Measurements from ENCODE around the gene ROS1.
"Not testable (repeated sequence)": the region's sequence is repeated elsewhere in the genome, so short reads cannot be mapped to it uniquely, and the experiment has no call there.

ROS1 gene

GRCh38 chr6:117425431-117426153, at the start of gene ROS1:
Gene ROS1, minus strand, starts transcription at chr6:117425942. Its CDS starts 286 bp downstream, at chr6:117425656.
- peak in 1 of 3 experiments; percentile 50 for DNase-seq

GRCh38 chr6:117473401-117473800, 47.7 kb upstream of the ROS1 start:
- no peak for DNase-seq

DNA sequence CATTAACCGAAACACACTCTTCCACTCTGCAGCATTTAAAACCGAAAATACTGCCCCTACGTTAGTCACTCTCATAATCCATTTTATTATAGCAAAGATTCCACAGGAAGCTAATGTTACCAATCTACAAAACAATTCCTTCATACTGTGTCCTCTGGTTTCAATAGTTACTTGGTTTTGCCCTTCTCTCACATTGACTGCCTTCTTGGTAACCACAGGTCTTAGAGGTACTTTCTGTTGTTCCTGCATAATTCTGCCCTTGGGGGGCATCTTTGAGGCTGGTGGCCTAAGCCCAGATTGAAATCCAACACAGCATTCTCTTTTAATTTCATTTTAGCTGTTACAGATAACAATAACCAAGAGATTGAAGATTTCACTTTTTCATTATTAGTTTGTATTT, 46.9 kb upstream of the ROS1 start:
- no peak for DNase-seq

DNA sequence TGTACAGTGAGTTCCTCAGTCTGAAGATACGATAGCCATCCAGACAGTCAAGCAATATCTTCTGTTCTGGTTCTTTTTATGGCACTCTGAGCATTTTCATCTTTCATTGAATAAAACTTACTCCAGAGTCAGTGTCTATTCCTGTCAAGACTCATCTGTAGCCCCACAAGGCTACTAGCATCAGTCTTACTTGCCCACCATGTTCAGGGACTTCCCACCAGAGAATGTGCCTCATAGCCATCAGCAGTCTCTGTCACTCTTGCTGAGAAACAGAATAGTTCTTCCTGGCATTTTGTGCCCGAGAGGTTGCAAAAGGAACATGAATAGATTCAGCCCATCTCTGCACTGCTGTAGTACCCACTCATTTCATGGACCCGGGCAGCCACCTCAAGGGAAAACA, 44.0 kb upstream of the ROS1 start:
- DNase-seq, result no peak

GRCh38 chr6:117469356-117469755, 43.6 kb upstream of the ROS1 start:
- peak in 1 of 3 experiments; percentile 25 for DNase-seq

- DNase-seq, result not testable (repeated sequence)
Observed at GRCh38 chr6:117468527-117468926, 42.8 kb upstream of the ROS1 start.

GRCh38 chr6:117467876-117468275, 42.1 kb upstream of the ROS1 start:
- no peak for DNase-seq

DNA sequence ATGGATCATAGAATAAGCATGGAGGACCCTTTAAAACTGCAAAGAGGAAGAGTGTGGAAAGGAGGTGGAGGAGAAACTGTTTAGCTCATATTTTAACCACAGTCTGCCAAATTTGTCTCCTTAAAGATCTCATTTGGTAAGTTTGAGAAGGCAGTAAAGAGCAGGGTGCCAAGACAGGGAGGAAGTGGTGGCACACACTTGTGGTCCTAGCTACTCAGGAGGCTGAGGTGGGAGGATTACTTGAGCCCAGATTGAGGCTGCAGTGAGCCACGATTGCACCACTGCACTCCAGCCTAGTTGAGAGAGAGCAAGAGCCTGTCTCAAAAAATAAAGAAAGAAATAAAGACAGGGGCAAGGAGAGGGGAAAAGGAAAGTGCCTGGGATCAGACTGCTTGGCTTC, 39.9 kb upstream of the ROS1 start:
- DNase-seq, result no peak

GRCh38 chr6:117464700-117465099, 39.0 kb upstream of the ROS1 start:
- no peak for DNase-seq

DNA sequence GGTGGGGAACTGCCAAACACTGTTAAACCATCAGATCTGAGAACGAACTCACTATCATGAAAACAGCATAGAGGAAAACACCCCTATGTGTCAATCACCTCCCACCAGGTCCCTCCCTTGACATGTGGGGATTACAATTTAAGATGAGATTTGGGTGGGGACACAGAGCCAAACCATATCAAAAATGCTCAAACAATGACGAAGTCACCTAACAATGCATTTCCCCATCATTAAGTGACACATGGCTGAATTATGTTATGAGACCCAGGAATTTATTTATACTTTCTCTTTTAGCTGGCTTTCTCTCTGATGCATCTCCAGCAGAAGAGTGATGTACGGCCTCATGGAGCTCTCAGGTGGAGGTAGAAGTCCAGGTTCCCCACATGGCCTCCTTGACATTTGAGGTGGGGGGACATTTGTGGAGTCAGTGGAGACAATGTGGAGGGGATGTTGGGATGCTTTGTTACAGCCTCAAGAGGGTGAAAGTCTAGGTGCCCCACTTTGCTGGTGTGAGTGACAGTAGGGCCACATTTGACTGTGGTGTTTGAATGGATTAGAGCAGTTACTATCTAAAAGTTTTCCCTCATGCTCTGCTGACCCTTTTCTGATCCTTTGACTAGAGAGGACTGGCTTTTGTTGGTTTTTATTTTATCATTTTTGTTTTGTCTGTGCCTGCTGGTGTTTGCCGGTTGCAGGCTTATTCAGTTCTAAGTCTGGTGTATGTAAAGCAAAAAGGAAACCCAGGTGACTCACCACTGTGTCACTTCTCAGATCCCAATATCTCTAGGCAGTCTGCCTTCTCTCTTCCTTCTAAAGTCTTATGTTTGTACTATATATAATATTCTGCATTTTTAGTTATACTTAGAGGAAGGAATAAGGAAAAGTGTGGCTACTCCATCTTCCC, 38.3 kb upstream of the ROS1 start:
- no peak for DNase-seq

- peak; percentile 34 to 90 (median 88) for DNase-seq
Observed at GRCh38 chr6:117459204-117459944, 33.6 kb upstream of the ROS1 start.

DNA sequence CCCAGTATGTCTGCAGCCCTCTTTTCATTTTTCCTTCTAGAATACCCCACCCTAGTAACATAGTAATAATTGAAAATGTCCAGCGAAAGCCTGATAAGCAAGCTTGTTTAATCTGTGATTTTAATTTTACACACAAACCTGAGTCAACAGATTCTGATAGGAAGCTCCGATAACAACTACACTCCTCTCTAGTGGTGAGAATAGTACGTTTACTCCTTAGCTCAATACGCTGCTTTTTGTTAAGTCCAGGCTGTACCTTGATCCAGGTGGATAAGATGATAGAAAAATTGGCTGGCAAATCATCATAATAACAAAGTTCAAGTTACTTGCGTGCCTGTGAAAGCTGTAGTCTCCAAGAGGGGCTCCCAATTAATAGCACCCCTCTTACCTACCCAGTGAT, 31.3 kb upstream of the ROS1 start:
- no peak for DNase-seq

GRCh38 chr6:117456250-117456649, 30.5 kb upstream of the ROS1 start:
- no peak for DNase-seq

DNA sequence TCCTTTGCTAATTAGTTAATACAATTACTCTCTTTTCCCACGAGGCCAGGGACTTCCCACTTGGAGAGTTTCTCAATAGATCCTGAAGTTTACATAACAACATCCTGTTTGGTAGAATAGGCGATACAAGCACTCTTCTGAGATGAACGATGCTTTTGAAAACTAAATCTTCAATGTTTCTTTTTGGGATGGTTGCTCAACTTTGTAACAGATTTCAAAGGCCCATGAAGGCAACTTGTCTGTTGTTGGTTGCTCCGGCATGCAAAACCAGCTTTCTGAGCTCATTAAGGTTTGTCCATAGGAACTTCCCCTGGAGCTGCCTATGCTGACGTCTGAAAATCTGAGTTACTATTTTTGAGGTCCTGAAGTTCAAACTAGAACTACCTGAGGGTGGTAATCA, 25.9 kb upstream of the ROS1 start:
- peak in 1 of 3 experiments; percentile 33 for DNase-seq

- peak; percentile 31 to 83 (median 53) for DNase-seq
Observed at GRCh38 chr6:117449549-117450439, 24.1 kb upstream of the ROS1 start.

- DNase-seq, result no peak
Observed at GRCh38 chr6:117448732-117449485, 23.2 kb upstream of the ROS1 start.

- DNase-seq, result no peak
Observed at GRCh38 chr6:117448011-117448410, 22.3 kb upstream of the ROS1 start.

DNA sequence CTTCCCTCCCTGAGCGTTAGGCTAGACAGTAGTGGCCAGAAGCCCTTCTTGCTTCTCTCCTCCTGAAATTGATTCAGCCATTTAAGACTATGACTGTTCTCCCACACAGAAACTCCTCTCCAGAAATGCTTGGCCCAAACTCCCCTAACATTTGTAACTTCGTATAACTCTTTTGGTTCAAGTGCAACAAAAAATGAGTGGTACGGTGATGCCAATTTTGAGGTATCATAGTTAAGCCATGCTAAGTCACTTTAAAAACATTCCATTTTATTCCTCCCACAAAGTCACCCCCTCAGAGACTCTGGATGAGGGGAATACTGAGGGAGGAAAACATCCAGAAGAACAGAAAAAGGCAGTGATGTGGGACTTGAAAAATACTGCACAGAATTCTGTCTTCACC, 21.1 kb upstream of the ROS1 start:
- DNase-seq, result no peak

DNA sequence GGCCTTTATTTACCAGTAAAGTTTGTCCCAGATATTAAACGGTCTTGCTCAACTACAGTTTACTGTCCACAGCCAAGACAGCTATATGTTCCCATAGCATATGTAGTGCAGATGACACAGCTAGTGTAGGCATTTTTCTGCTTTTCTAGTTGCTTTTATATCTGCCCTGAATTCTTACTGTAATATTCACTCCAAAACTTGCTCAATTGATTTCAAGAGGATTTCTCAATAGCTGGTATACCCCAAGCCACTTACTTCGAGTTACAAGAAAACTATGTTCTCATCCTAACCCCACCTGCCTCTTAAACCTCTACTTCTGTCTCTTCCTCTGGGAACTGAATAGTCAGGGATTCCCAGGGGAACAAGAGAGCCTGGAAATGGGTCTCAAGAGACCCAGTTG, 18.9 kb upstream of the ROS1 start:
- no peak for DNase-seq

- DNase-seq, result not testable (repeated sequence)
Observed at GRCh38 chr6:117442313-117442712, 16.6 kb upstream of the ROS1 start.

GRCh38 chr6:117441824-117442264, 16.1 kb upstream of the ROS1 start:
- DNase-seq, result no peak

All from NCI-H1417 (cell line).